KG1 (cell line): ENCODE measurements around the gene SERTAD1.

Experiments used
- DNase-seq: peaks from one replicate; lab custom pipeline; 2025; lab: John Stamatoyannopoulos, UW

Gene SERTAD1

DNA sequence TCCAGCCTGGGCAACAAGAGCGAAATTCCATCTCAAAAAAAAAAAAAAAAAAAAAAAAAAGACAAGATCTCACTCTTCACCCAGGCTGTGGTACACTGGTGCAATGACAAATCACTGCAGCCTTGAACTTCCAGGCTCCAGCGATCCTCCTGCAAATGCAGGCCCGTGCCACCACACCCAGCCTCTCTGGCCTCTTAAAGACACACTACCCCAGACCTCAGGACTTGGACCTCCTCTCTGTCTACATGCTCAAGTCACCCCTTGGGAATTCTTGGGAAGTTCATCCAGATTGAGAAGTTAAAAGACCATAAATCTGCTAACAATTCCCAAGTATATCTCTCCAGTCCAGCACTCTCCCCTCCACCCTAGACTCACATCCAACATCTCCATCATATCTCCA, 25.2 kb downstream of the SERTAD1 start:
- no peak for DNase-seq

- no peak for DNase-seq
Observed at GRCh38 chr19:40398417-40399131, 27.2 kb downstream of the SERTAD1 start.

- DNase-seq, result no peak
Observed at GRCh38 chr19:40397568-40397906, 28.3 kb downstream of the SERTAD1 start.

DNA sequence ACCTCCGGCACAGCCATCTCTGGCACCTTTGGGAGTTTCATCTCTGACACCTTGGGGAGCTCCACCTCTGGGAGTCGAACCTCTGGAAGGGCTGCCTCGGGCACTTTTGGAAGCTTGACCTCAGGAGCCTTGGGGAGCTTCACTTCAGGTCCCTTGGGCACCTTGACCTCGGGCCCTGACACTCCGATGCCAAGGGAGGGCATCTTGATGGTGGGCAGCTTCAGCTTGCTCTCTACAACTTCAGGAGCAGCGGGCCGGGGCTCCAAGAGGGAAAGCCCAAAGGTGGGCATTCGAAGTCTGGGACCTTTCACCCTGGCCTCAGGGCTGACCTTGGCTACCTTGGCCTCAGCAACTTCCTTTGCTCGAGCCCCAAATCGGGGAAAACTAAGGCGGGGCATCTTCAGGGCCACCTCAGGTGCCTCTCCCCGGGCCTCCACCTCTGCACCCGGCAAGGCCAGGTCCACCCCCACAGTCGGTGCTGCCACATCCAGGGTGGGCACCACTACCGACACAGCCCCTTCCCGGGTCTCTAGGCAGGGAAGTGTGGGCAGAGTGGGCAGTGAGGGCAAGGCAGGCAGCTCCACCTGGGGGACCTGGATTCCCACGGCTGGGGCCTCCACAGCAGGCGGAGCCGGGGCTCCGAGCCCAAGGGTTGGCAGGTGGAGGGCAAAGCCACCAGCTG, 28.8 kb downstream of the SERTAD1 start:
- no peak for DNase-seq

DNA sequence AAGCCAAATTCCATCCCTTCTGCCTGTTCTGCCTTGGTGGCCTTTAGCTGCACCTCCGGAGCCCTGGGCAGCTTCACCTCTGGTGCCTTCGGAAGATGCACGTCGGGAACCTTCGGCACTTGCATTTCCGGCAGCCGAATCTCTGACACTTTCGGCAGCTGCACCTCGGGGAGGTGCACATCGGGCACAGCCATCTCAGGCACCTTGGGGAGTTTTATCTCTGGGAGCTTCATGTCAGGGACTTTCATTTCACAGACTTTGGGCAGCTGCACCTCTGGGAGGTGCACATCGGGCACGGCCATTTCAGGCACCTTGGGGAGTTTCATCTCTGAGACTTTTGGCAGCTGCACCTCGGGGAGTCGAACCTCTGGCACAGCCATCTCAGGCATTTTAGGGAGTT, 29.8 kb downstream of the SERTAD1 start:
- no peak for DNase-seq

DNA sequence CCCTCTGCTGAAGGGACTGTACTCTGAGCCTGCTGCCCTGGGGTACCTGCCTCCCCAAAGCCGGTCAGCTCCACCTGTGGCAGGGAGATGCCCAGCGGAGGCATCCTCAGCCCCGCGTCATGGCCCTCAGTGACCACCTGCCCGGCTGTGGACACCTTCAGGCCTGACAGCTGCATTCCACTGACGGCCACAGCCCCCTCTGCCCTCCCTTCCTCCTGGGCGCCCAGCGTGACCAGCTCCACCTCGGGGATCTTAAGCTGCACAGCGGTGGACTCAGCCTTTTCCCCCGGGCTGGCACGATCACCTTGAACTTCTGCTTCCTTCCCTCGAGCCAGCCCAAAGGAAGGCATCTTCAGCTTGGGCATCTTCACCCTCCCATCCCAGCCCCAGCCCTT, 31.0 kb downstream of the SERTAD1 start:
- DNase-seq, result no peak

GRCh38 chr19:40393894-40394815, 31.6 kb downstream of the SERTAD1 start:
- no peak for DNase-seq

- no peak for DNase-seq
Observed at GRCh38 chr19:40392894-40393517, 32.8 kb downstream of the SERTAD1 start.

DNA sequence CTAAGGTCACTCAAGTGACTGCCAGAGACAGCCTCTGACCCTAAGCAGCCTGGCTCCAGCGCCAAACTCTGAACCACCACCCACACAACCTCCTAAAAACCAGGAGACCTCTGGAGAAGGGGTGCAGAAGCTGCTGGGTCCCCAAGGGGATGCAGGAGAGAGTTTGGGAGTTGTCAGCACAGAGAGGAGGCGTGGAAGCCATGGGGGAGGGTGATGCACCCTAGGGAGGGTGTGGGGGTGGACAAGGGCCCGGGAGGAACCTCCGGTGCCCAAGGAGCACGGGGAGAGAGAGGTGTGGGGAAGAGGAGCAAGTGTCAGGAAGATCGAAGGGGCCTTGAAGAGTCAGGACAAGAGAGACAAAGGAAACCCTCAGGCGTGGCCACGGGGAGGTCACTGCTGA, 33.7 kb downstream of the SERTAD1 start:
- no peak for DNase-seq

DNA sequence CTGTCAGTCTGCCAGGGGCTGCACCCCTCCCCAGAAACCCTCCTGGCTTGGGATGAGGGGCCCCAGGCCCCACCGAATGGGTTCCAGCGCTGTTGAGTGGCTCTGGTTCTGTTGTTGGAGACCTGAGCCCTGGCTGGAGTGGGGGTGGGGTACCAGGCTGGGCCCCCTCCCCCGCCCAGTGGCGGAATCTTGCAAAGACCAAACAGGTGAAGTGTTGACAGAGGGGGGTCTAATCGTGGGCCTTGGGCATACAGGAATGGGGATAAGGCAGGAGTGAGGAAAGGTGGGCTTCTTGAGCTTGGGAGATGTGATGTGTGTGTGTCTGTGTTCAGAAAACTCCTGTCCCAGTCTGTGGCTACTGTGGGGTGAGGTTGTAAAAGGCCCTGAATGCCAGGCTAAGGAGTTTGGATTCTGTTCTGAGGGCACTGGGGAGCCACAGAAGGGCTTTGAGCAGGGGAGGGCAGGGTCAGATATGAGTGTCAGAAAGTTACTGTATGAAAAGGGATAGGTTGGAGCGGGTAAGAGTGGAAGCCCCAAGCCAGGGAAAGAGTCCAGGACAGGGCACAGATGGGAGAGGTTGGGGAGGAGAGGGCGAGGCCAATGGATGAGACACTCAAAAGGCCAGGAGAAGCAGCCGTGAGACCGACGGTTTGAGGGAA, 35.6 kb downstream of the SERTAD1 start, which contains the start of gene HIPK4:
Gene HIPK4, minus strand, starts transcription at position 98 of the 659 bp plus-strand sequence. CDS start 279 bp downstream, outside the sequence.
- no peak for DNase-seq

GRCh38 chr19:40389404-40390083, 36.2 kb downstream of the SERTAD1 start:
- DNase-seq, result no peak

- DNase-seq, result no peak
Observed at GRCh38 chr19:40388481-40388880, 37.3 kb downstream of the SERTAD1 start.

GRCh38 chr19:40387155-40387554, 38.6 kb downstream of the SERTAD1 start:
- DNase-seq, result no peak

GRCh38 chr19:40383668-40384248, 42.0 kb downstream of the SERTAD1 start:
- DNase-seq, result no peak

GRCh38 chr19:40381321-40381720, 44.5 kb downstream of the SERTAD1 start:
- DNase-seq, result no peak

- no peak for DNase-seq
Observed at GRCh38 chr19:40380199-40381037, 45.4 kb downstream of the SERTAD1 start.

- no peak for DNase-seq
Observed at GRCh38 chr19:40379446-40380198, 46.2 kb downstream of the SERTAD1 start.

GRCh38 chr19:40378509-40378908, 47.3 kb downstream of the SERTAD1 start:
- no peak for DNase-seq

- no peak for DNase-seq
Observed at GRCh38 chr19:40377876-40378385, 47.9 kb downstream of the SERTAD1 start.
